AG10803 (cell line): ENCODE data around the gene NCKAP5.
A peak's percentile ranks its signal among the peaks of the same experiment; 100 is the strongest.

Experiments
- DNase-seq: peaks from one replicate; pipeline ENCODE4 v3.0.0; 2010; ENCODE audit warnings: low read depth
- H3K4me3 ChIP-seq: 2 replicates; pipeline ENCODE4 v1.5.1; 2011; ENCODE audit warnings: mild to moderate bottlenecking, low read length, control low read depth
- TF ChIP-seq, protein P1 (sequence below): conservative IDR thresholded peaks from 2 replicates; pipeline ENCODE4 v1.5.1; 2011; ENCODE audit warnings: mild to moderate bottlenecking, low read length, control low read depth, inconsistent platforms

NCKAP5 gene

DNA sequence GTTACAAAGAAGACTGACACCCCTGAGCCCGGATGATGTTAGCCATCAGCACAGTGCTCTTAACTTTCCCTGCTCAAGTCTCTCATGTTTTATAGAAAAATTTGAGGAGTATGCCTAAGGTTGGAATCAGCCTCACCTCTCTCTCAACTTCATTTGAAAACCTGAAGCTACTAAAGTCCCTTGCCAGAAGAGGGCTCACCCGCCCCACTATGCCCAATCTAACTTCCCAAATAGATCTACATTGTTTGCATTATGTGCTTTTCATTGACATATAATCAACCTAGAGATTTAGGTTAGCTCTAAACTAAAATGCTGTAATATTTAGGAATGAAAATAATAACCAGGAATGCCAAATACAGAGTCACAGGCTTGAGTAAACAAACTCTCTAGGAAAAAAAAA is 305.4 kb downstream of the NCKAP5 start:
- TF ChIP-seq, protein P1, sequence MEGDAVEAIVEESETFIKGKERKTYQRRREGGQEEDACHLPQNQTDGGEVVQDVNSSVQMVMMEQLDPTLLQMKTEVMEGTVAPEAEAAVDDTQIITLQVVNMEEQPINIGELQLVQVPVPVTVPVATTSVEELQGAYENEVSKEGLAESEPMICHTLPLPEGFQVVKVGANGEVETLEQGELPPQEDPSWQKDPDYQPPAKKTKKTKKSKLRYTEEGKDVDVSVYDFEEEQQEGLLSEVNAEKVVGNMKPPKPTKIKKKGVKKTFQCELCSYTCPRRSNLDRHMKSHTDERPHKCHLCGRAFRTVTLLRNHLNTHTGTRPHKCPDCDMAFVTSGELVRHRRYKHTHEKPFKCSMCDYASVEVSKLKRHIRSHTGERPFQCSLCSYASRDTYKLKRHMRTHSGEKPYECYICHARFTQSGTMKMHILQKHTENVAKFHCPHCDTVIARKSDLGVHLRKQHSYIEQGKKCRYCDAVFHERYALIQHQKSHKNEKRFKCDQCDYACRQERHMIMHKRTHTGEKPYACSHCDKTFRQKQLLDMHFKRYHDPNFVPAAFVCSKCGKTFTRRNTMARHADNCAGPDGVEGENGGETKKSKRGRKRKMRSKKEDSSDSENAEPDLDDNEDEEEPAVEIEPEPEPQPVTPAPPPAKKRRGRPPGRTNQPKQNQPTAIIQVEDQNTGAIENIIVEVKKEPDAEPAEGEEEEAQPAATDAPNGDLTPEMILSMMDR: peak; percentile 50
- no peak overlapping the region for H3K4me3 ChIP-seq
- DNase-seq: peak; percentile 23

DNA sequence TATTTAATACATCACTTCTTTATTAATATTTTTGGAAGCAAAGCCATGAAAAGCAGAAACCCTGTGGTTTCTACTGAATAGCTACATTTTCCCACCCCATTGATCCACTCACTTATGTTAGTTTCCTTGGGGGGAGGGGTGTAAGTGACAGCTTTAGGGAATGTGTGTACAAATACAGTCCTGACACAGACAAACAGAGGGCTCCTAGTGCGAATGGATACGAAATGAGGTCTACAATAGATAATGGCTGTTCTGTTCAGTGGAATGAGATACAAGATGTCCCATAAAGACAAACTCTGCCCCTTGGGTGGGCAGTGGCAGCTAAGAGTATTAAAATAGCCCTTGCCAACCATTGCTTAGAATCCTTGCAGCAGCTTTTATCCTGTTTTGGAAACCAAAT is 312.9 kb downstream of the NCKAP5 start:
- no peak overlapping the region for H3K4me3 ChIP-seq
- TF ChIP-seq, protein P1: no peak
- no peak for DNase-seq

DNA sequence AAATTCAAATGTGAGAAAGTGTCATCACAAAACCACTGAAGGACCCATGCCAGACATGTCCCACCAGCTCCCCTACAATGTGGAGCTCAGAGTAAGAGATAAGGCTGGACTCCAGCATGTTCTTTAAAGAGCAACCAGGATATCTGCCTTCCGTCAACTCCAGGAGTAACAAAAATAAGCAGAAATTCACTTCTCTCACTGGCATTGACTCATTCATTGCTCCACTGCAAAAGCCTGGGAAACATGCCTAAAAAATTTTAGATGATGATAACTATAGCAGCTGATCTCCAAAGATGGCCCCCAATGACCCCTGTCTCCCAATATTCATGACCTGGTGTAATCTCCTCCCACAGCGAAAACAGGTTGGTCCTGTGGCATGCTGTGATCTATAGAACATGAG is 314.5 kb downstream of the NCKAP5 start:
- H3K4me3 ChIP-seq: no peak overlapping the region
- no peak for DNase-seq
- TF ChIP-seq, protein P1: no peak

DNA sequence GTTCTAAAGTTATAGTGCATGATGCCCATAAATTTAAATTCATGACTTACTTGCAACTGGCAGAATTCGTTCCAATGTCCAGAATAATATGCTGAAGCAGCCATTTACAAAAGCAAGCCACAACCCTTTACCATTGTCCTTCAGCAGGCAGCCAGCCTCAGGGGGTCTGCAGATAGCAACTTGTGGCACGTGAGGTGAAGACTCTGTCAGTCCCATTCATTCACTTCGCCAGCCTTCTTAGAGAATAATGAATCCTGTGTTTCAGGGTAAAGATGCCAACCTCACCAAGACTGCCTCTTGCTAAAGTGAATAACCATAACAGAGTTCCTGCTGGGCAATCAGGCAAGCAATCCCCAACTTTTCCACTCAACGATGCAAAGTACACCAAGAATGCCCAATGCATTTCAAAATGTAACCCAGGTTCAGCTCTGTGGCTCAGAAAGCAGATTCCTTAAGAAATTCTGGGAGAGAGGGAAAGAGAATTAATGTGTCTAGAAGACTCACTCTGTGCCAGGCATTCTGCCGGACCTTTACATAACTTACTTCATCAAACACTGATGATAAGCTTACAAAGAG is 315.4 kb downstream of the NCKAP5 start:
- no peak for DNase-seq

DNA sequence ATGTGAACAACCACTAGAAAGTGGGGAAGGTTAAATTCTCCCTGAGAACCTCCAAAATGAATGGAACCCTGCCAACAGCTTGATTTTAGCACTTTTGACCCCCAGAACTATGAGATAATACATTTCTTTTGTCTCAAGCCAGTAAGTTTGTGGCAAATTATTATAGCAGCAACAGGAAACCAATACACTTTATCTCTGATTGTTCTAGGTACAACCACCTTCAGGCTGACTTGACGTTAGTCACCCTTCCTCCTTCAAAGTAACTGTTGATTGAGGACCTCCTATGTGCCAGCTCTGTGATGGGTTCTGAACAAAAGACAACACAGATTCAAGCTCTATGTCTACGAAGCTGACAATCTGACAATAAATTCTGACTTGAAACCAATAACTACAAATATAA is 318.9 kb downstream of the NCKAP5 start:
- H3K4me3 ChIP-seq: no peak overlapping the region
- TF ChIP-seq, protein P1: no peak
- no peak for DNase-seq

More for the DNA sequence above, 315.4 kb downstream of the NCKAP5 start:
- TF ChIP-seq, protein P1: no peak
- no peak overlapping the region for H3K4me3 ChIP-seq

DNA sequence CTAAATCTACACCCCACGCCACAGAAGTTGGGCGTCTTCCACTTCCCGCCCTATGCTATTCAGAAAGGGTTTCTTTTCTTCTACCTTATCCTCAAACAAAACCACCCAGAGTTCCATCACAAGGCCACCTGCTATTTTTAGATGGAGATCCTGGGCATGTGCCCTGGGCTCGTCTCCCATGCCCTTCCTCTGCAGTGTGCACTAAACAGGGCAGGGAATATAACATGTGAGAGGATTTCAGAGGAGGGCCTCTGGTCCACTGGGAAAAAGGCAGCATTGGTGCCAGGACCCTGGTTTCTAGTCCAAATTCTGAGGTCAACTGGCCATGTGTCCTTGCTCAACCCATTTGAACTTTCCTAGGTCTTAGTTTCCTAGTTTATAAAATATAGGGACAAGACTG is 320.0 kb downstream of the NCKAP5 start:
- TF ChIP-seq, protein P1: no peak
- no peak for DNase-seq

DNA sequence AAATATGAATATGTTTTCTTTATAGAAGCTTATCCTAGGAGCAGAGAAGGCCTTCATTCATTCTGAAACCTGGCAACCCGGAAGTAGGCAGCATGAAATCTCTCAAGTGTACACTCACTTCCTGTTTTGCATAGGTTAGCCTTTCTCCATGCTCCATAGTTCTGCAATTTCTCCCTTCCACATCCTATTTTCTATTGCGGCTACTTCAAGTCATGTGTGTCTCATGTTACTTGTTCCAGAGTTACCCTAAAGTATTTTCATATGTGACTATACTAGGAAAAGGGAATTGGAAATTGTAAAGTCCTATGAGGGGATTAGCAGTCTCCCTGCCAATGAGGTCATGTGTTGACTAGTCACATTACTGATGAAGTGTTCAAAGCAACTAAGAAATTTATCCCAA is 320.6 kb downstream of the NCKAP5 start:
- TF ChIP-seq, protein P1: no peak
- DNase-seq: no peak
- no peak overlapping the region for H3K4me3 ChIP-seq

More for the DNA sequence above, 320.0 kb downstream of the NCKAP5 start:
- H3K4me3 ChIP-seq: no peak overlapping the region
